Loucy (cell line): ENCODE measurements around the gene SYT2.
"Not testable (repeated sequence)": the region's sequence is repeated elsewhere in the genome, so short reads cannot be mapped to it uniquely, and the experiment has no call there.

ENCODE experiments used
- H2AFZ ChIP-seq: fragments of 200-600 bp; sonication (generic); 2 replicates; pipeline ENCODE4 v1.6.0; 2016; ENCODE audit warnings: antibody characterized with exemption, mild to moderate bottlenecking, low read length, moderate library complexity
- H3F3A ChIP-seq: fragments of 200-600 bp; 2 replicates; pipeline ENCODE4 v1.6.0; 2016; ENCODE audit warnings: antibody characterized with exemption, low read depth, mild to moderate bottlenecking
- H3K27me3 ChIP-seq: fragments of 200-600 bp; sonication (generic); 2 replicates; pipeline ENCODE4 v1.6.1; 2014; ENCODE audit warnings: low read length, mild to moderate bottlenecking; ENCODE audit not compliant: insufficient read depth, poor library complexity, severe bottlenecking
- H3K36me3 ChIP-seq: fragments of 200-600 bp; sonication (generic); 2 replicates; pipeline ENCODE4 v1.6.1; 2016; ENCODE audit warnings: low read length; ENCODE audit not compliant: insufficient read depth
- H3K4me1 ChIP-seq: fragments of 200-600 bp; sonication (generic); 2 replicates; pipeline ENCODE4 v1.5.1; 2014; ENCODE audit warnings: low read length, mild to moderate bottlenecking; ENCODE audit not compliant: insufficient read depth, poor library complexity, severe bottlenecking
- H3K4me2 ChIP-seq: fragments of 200-600 bp; sonication (generic); 2 replicates; pipeline ENCODE4 v1.6.0; 2014; ENCODE audit warnings: antibody characterized with exemption, low read length, low read depth, mild to moderate bottlenecking; ENCODE audit not compliant: poor library complexity, severe bottlenecking
- H3K4me3 ChIP-seq: fragments of 200-600 bp; sonication (generic); 2 replicates; pipeline ENCODE4 v1.5.1; 2014; ENCODE audit warnings: low read length, mild to moderate bottlenecking, mixed read lengths; ENCODE audit not compliant: poor library complexity, severe bottlenecking
- H3K79me2 ChIP-seq: fragments of 200-600 bp; sonication (generic); 2 replicates; pipeline ENCODE4 v1.6.1; 2014; ENCODE audit warnings: low read length; ENCODE audit not compliant: insufficient read depth
- H3K9ac ChIP-seq: fragments of 200-600 bp; sonication (generic); 2 replicates; pipeline ENCODE4 v1.6.0; 2014; ENCODE audit warnings: mild to moderate bottlenecking, low read depth, low read length, moderate library complexity; ENCODE audit not compliant: poor library complexity, severe bottlenecking
- H3K9me2 ChIP-seq: fragments of 200-600 bp; sonication (generic); replicated peaks from 2 replicates; pipeline ENCODE4 v1.6.1; 2016; ENCODE audit warnings: low read depth, low read length, mixed read lengths
- H3K9me3 ChIP-seq: fragments of 200-600 bp; sonication (generic); 2 replicates; pipeline ENCODE4 v1.6.1; 2014; ENCODE audit warnings: mild to moderate bottlenecking, antibody characterized with exemption, low read length, low read depth; ENCODE audit not compliant: insufficient read depth
- H4K20me1 ChIP-seq: fragments of 200-600 bp; sonication (generic); 2 replicates; pipeline ENCODE4 v1.6.0; 2014; ENCODE audit warnings: antibody characterized with exemption, low read length, mild to moderate bottlenecking; ENCODE audit not compliant: insufficient read depth, poor library complexity, severe bottlenecking
- EZH2phosphoT487 ChIP-seq: fragments of 200-600 bp; IDR thresholded peaks from 2 replicates; pipeline ENCODE4 v1.6.1; 2018; ENCODE audit warnings: antibody characterized with exemption, mild to moderate bottlenecking, moderate library complexity, borderline replicate concordance
- TF ChIP-seq, protein P1 (sequence below): fragments of 200-600 bp; sonication (generic); conservative IDR thresholded peaks from 2 replicates; pipeline ENCODE4 v1.5.1; 2014; ENCODE audit warnings: mild to moderate bottlenecking, antibody characterized with exemption, low read length

SYT2 gene

GRCh38 chr1:202716654-202717053 is 6.4 kb upstream of the SYT2 start:
- TF ChIP-seq, protein P1, sequence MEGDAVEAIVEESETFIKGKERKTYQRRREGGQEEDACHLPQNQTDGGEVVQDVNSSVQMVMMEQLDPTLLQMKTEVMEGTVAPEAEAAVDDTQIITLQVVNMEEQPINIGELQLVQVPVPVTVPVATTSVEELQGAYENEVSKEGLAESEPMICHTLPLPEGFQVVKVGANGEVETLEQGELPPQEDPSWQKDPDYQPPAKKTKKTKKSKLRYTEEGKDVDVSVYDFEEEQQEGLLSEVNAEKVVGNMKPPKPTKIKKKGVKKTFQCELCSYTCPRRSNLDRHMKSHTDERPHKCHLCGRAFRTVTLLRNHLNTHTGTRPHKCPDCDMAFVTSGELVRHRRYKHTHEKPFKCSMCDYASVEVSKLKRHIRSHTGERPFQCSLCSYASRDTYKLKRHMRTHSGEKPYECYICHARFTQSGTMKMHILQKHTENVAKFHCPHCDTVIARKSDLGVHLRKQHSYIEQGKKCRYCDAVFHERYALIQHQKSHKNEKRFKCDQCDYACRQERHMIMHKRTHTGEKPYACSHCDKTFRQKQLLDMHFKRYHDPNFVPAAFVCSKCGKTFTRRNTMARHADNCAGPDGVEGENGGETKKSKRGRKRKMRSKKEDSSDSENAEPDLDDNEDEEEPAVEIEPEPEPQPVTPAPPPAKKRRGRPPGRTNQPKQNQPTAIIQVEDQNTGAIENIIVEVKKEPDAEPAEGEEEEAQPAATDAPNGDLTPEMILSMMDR: no peak
- TF ChIP-seq EZH2phosphoT487: no peak
- Histone ChIP-seq H3K9ac (no peak overlapping the region), H3F3A (no peaks in the 10 kb centered on the region), H3K9me3 (no peaks in the 10 kb centered on the region), H3K27me3 (no peaks in the 10 kb centered on the region), H3K4me2 (no peak overlapping the region), H3K4me1 (no peaks in the 10 kb centered on the region), H3K79me2 (no peaks in the 10 kb centered on the region), H4K20me1 (no peaks in the 10 kb centered on the region), H3K4me3 (no peak overlapping the region), H2AFZ (no peak overlapping the region), H3K36me3 (no peaks in the 10 kb centered on the region), H3K9me2 (no peaks in the 10 kb centered on the region)

- not testable (repeated sequence) for H3K27me3 ChIP-seq, H3K9me3 ChIP-seq, H3K4me2 ChIP-seq, H3K9ac ChIP-seq, H3K4me1 ChIP-seq, H3K79me2 ChIP-seq, H3F3A ChIP-seq, H3K36me3 ChIP-seq, H4K20me1 ChIP-seq, H2AFZ ChIP-seq, H3K9me2 ChIP-seq, H3K4me3 ChIP-seq
Observed at GRCh38 chr1:202714202-202714601, 3.9 kb upstream of the SYT2 start.

- no peaks in the 10 kb centered on the region for H3K36me3 ChIP-seq
- no peaks in the 10 kb centered on the region for H3K79me2 ChIP-seq
- H3K4me2 ChIP-seq: no peak overlapping the region
- TF ChIP-seq, protein P1: no peak
- no peak for TF ChIP-seq EZH2phosphoT487
- H3K9me3 ChIP-seq: no peaks in the 10 kb centered on the region
- H3K4me3 ChIP-seq: no peak overlapping the region
- no peaks in the 10 kb centered on the region for H3K27me3 ChIP-seq
- no peak overlapping the region for H2AFZ ChIP-seq
- no peaks in the 10 kb centered on the region for H3K9me2 ChIP-seq
- no peaks in the 10 kb centered on the region for H3K4me1 ChIP-seq
- H4K20me1 ChIP-seq: no peaks in the 10 kb centered on the region
- no peaks in the 10 kb centered on the region for H3F3A ChIP-seq
- H3K9ac ChIP-seq: no peak overlapping the region
Observed at GRCh38 chr1:202713110-202713509, 2.9 kb upstream of the SYT2 start.

- TF ChIP-seq, protein P1: no peak
- TF ChIP-seq EZH2phosphoT487: no peak
- Histone ChIP-seq H3F3A (no peaks in the 10 kb centered on the region), H3K9ac (no peak overlapping the region), H4K20me1 (no peaks in the 10 kb centered on the region), H2AFZ (no peak overlapping the region), H3K27me3 (no peaks in the 10 kb centered on the region), H3K4me3 (no peak overlapping the region), H3K9me2 (no peaks in the 10 kb centered on the region), H3K4me1 (no peaks in the 10 kb centered on the region), H3K4me2 (no peak overlapping the region), H3K9me3 (no peaks in the 10 kb centered on the region), H3K79me2 (no peaks in the 10 kb centered on the region), H3K36me3 (no peaks in the 10 kb centered on the region)
Observed at GRCh38 chr1:202711949-202712635, 1.8 kb upstream of the SYT2 start.
